PC-9 (cell line): ENCODE results near the gene PDE4D. TPM values are rescaled to one million over a fixed set of nuclear protein-coding genes. Genes with fewer than 3 reads are reported as not detected.

Experiments used
- BruUV-seq: library from RNA; stranded (reverse); fragments of 400-500 nt; replicated peaks from 2 replicates; lab custom pipeline; 2021; lab: Mats Ljungman, UMichigan
- CTCF ChIA-PET: fragments of 300-600 bp; sonication (Branson Sonifier 250); formaldehyde crosslinking; loops from one replicate; lab custom pipeline; 2022; ENCODE audit warnings: antibody characterized with exemption; lab: Charles Lee
- POLR2A ChIA-PET: fragments of 300-600 bp; sonication (Branson Sonifier 250); formaldehyde crosslinking; loops from one replicate; lab custom pipeline; 2022; ENCODE audit warnings: antibody characterized with exemption; ENCODE audit not compliant: unreplicated experiment; lab: Charles Lee
- DNase-seq, 2 experiments: peaks; one replicate each; pipeline versions ENCODE4 v3.0.0 to v3.0.0-alpha.2; 2015 to 2022; ENCODE audit warnings: mixed read lengths in 1 of 2
- H2AFZ ChIP-seq: fragments of 200-600 bp; sonication (generic); 2 replicates; pipeline ENCODE4 v1.8.1; 2017; ENCODE audit warnings: antibody characterized with exemption
- H3F3A ChIP-seq: fragments of 200-600 bp; sonication (generic); 2 replicates; pipeline ENCODE4 v1.8.1; 2017; ENCODE audit warnings: antibody characterized with exemption, mild to moderate bottlenecking, low read depth; ENCODE audit not compliant: insufficient read depth
- H3K27ac ChIP-seq: fragments of 200-600 bp; sonication (generic); 2 replicates; pipeline ENCODE4 v1.6.1; 2016; ENCODE audit warnings: mixed run types
- H3K27me3 ChIP-seq: fragments of 200-600 bp; sonication (generic); 2 replicates; pipeline ENCODE4 v1.6.1; 2016; ENCODE audit warnings: low read depth, mixed run types; ENCODE audit not compliant: insufficient read depth
- H3K36me3 ChIP-seq: fragments of 200-600 bp; sonication (generic); 2 replicates; pipeline ENCODE4 v1.6.1; 2016; ENCODE audit warnings: low read depth, mixed run types
- H3K4me1 ChIP-seq: fragments of 200-600 bp; sonication (generic); replicated peaks from 2 replicates; pipeline ENCODE4 v1.6.1; 2016; ENCODE audit warnings: mixed run types; ENCODE audit not compliant: insufficient read depth
- H3K4me2 ChIP-seq: fragments of 200-600 bp; sonication (generic); 2 replicates; pipeline ENCODE4 v1.6.1; 2017; ENCODE audit warnings: mixed run types
- H3K4me3 ChIP-seq: fragments of 200-600 bp; sonication (generic); 2 replicates; pipeline ENCODE4 v1.6.1; 2016; ENCODE audit warnings: mixed run types
- H3K79me2 ChIP-seq: fragments of 200-600 bp; sonication (generic); 2 replicates; pipeline ENCODE4 v1.6.1; 2017; ENCODE audit warnings: low read depth, mixed run types
- H3K9me2 ChIP-seq: fragments of 200-600 bp; sonication (generic); 2 replicates; pipeline ENCODE4 v1.8.1; 2017; ENCODE audit warnings: mild to moderate bottlenecking; ENCODE audit not compliant: insufficient read depth
- H3K9me3 ChIP-seq: fragments of 200-600 bp; sonication (generic); 2 replicates; pipeline ENCODE4 v1.8.1; 2016; ENCODE audit warnings: low read depth; ENCODE audit not compliant: insufficient read depth
- H4K20me1 ChIP-seq: fragments of 200-600 bp; sonication (generic); 2 replicates; pipeline ENCODE4 v1.8.1; 2017; ENCODE audit not compliant: insufficient read depth
- EZH2 ChIP-seq: fragments of 200-600 bp; sonication (generic); IDR thresholded peaks from 2 replicates; pipeline ENCODE4 v1.8.0; 2017; ENCODE audit warnings: antibody characterized with exemption, low read depth
- intact Hi-C: fragments of 100-400 bp; cut with micrococcal nuclease; formaldehyde crosslinking; loops from one replicate; pipeline ENCODE4 v1.10.0; 2022; ENCODE audit not compliant: unreplicated experiment
- total RNA-seq: library from RNA; stranded (reverse); gene quantifications from 2 replicates; pipeline ENCODE4 v1.2.3, GENCODE V29; 2021
- TF ChIP-seq, protein P1 (sequence below): fragments of 200-600 bp; sonication (generic); conservative IDR thresholded peaks from 2 replicates; pipeline ENCODE4 v1.6.1; 2017; ENCODE audit warnings: mixed run types, antibody characterized with exemption, mild to moderate bottlenecking, moderate library complexity

Gene PDE4D
- total RNA-seq, 1 experiment from 2014 or later, result 9.8 TPM

GRCh38 chr5:59354274-59354673 is 539.3 kb downstream of the PDE4D start:
- no peak for TF ChIP-seq EZH2
- TF ChIP-seq, protein P1, sequence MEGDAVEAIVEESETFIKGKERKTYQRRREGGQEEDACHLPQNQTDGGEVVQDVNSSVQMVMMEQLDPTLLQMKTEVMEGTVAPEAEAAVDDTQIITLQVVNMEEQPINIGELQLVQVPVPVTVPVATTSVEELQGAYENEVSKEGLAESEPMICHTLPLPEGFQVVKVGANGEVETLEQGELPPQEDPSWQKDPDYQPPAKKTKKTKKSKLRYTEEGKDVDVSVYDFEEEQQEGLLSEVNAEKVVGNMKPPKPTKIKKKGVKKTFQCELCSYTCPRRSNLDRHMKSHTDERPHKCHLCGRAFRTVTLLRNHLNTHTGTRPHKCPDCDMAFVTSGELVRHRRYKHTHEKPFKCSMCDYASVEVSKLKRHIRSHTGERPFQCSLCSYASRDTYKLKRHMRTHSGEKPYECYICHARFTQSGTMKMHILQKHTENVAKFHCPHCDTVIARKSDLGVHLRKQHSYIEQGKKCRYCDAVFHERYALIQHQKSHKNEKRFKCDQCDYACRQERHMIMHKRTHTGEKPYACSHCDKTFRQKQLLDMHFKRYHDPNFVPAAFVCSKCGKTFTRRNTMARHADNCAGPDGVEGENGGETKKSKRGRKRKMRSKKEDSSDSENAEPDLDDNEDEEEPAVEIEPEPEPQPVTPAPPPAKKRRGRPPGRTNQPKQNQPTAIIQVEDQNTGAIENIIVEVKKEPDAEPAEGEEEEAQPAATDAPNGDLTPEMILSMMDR, result no peak
- no TSS peak for BruUV-seq
- no peaks in the 10 kb centered on the region for H4K20me1 ChIP-seq
- ChIA-PET POLR2A (no interaction called here), CTCF (no interaction called here)
- H3K4me1 ChIP-seq, result no peaks in the 10 kb centered on the region
- no peak overlapping the region for H2AFZ ChIP-seq
- H3K4me3 ChIP-seq, result no peak overlapping the region
- no peaks in the 10 kb centered on the region for H3K9me3 ChIP-seq
- no peaks in the 10 kb centered on the region for H3K9me2 ChIP-seq
- H3K27ac ChIP-seq, result no peak overlapping the region
- intact Hi-C loops, result no loop called here
- no peaks in the 10 kb centered on the region for H3K27me3 ChIP-seq
- DNase-seq, result no peak
- no peaks in the 10 kb centered on the region for H3K79me2 ChIP-seq
- H3K4me2 ChIP-seq, result no peak overlapping the region
- H3K36me3 ChIP-seq, result no peaks in the 10 kb centered on the region
- H3F3A ChIP-seq, result no peaks in the 10 kb centered on the region

- intact Hi-C loops, result no loop called here
- no peaks in the 10 kb centered on the region for H4K20me1 ChIP-seq
- H3K9me3 ChIP-seq, result no peaks in the 10 kb centered on the region
- no peaks in the 10 kb centered on the region for H3F3A ChIP-seq
- no peaks in the 10 kb centered on the region for H3K36me3 ChIP-seq
- H2AFZ ChIP-seq, result no peak overlapping the region
- DNase-seq, result no peak
- H3K4me3 ChIP-seq, result no peak overlapping the region
- no peaks in the 10 kb centered on the region for H3K27me3 ChIP-seq
- BruUV-seq, result no TSS peak
- CTCF ChIA-PET, result no interaction called here
- H3K9me2 ChIP-seq, result no peaks in the 10 kb centered on the region
- no peak overlapping the region for H3K4me2 ChIP-seq
- no peaks in the 10 kb centered on the region for H3K79me2 ChIP-seq
- H3K4me1 ChIP-seq, result no peaks in the 10 kb centered on the region
- no peak overlapping the region for H3K27ac ChIP-seq
- TF ChIP-seq EZH2, result no peak
- POLR2A ChIA-PET, result no interaction called here
Measured at GRCh38 chr5:59351076-59351794, 542.3 kb downstream of the PDE4D start.

GRCh38 chr5:59348189-59348588 is 545.3 kb downstream of the PDE4D start:
- ChIA-PET POLR2A (no interaction called here), CTCF (no interaction called here)
- Histone ChIP-seq H3K27me3 (no peaks in the 10 kb centered on the region), H3K4me1 (no peaks in the 10 kb centered on the region), H2AFZ (no peak overlapping the region), H4K20me1 (no peaks in the 10 kb centered on the region), H3K4me2 (no peak overlapping the region), H3K4me3 (no peak overlapping the region), H3K9me2 (no peaks in the 10 kb centered on the region), H3K79me2 (no peaks in the 10 kb centered on the region), H3K9me3 (no peaks in the 10 kb centered on the region), H3K27ac (no peak overlapping the region), H3K36me3 (no peaks in the 10 kb centered on the region), H3F3A (no peaks in the 10 kb centered on the region)
- intact Hi-C loops, result no loop called here
- no TSS peak for BruUV-seq
- TF ChIP-seq, protein P1, result peak; percentile 32; the same call in 1 of the 2 replicates
- no peak for TF ChIP-seq EZH2
- DNase-seq, result no peak
